ENCODE measurements around the gene LIN28A. TPM values are rescaled to one million over a fixed set of nuclear protein-coding genes. Genes with fewer than 3 reads are reported as not detected.

LIN28A gene
- total and polyA plus RNA-seq, 12 donors, result 0.23 to 1.2 (median 0.72) TPM; not detected in 9

DNA sequence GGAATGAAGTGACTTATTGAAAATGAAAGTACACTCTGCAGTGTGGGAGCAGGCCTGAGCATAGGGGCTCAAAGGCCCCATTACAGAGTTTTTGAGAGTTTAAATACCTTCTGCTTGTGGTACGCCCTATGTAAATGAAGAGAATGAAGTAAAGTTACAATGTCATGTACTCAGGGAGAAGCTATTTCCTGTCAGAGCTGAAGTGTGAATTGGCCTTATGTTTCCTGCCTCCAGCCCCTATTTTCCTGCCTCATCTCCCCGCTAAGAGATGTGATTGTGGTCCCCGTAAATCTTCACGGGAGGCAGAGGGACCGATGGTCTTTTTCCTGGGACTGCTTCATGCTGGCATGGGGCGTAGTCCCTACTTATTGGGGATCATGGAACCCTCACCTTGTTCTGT lies 35.5 kb upstream of the LIN28A start:
- intact Hi-C loops (cut with DNase I), result no loop called here
- Histone ChIP-seq H3K9me3 (replicated peaks in 1 of 3) (no peaks in the 10 kb centered on the region), H3K27ac (no peak overlapping the region), H3K4me3 (no peak overlapping the region), H3K4me1 (replicated peaks in 1 of 2) (no peaks in the 10 kb centered on the region), H3K27me3 (no peaks in the 10 kb centered on the region), H3K36me3 (replicated peaks in 1 of 2) (no peaks in the 10 kb centered on the region)
- 57 to 67% (median 63%) methylated on average over 6 of the region's 6 CpGs for WGBS, 4 donors
- no peak for DNase-seq
- TF ChIP-seq, protein P1, sequence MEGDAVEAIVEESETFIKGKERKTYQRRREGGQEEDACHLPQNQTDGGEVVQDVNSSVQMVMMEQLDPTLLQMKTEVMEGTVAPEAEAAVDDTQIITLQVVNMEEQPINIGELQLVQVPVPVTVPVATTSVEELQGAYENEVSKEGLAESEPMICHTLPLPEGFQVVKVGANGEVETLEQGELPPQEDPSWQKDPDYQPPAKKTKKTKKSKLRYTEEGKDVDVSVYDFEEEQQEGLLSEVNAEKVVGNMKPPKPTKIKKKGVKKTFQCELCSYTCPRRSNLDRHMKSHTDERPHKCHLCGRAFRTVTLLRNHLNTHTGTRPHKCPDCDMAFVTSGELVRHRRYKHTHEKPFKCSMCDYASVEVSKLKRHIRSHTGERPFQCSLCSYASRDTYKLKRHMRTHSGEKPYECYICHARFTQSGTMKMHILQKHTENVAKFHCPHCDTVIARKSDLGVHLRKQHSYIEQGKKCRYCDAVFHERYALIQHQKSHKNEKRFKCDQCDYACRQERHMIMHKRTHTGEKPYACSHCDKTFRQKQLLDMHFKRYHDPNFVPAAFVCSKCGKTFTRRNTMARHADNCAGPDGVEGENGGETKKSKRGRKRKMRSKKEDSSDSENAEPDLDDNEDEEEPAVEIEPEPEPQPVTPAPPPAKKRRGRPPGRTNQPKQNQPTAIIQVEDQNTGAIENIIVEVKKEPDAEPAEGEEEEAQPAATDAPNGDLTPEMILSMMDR (IDR thresholded peaks at IDR 0.05), result no peak
- TF ChIP-seq POLR2A (IDR thresholded peaks at IDR 0.05), result no peak

DNA sequence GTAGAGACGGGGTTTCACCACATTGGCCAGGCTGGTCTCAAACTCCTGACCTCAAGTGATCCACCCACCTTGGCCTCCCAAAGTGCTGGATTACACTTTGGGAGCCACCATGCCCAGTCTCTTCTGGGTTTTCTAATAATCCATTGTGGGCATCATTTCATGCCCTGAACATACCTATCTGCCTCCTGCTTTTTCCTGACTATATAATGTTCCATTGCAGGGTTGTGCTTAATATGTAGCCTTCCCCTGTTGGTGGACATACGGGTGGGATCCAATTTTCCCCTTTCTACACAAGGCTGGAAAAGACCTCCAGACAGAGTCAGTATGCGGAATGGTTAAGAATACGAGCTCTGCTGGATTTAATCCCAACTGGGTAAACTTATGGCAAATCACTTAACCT lies 34.6 kb upstream of the LIN28A start:
- 75 to 93% (median 86%) methylated on average over 4 of the region's 4 CpGs for WGBS, 4 donors
- H3K27ac ChIP-seq, result no peak overlapping the region
- no peaks in the 10 kb centered on the region for H3K9me3 ChIP-seq (replicated peaks in 1 of 3)
- TF ChIP-seq POLR2A (IDR thresholded peaks at IDR 0.05), result no peak
- TF ChIP-seq, protein P1 (IDR thresholded peaks at IDR 0.05), result no peak
- H3K27me3 ChIP-seq, result no peaks in the 10 kb centered on the region
- no peaks in the 10 kb centered on the region for H3K4me1 ChIP-seq (replicated peaks in 1 of 2)
- intact Hi-C loops (cut with DNase I), result no loop called here
- H3K4me3 ChIP-seq, result no peak overlapping the region
- no peak for DNase-seq
- H3K36me3 ChIP-seq (replicated peaks in 1 of 2), result no peaks in the 10 kb centered on the region

DNA sequence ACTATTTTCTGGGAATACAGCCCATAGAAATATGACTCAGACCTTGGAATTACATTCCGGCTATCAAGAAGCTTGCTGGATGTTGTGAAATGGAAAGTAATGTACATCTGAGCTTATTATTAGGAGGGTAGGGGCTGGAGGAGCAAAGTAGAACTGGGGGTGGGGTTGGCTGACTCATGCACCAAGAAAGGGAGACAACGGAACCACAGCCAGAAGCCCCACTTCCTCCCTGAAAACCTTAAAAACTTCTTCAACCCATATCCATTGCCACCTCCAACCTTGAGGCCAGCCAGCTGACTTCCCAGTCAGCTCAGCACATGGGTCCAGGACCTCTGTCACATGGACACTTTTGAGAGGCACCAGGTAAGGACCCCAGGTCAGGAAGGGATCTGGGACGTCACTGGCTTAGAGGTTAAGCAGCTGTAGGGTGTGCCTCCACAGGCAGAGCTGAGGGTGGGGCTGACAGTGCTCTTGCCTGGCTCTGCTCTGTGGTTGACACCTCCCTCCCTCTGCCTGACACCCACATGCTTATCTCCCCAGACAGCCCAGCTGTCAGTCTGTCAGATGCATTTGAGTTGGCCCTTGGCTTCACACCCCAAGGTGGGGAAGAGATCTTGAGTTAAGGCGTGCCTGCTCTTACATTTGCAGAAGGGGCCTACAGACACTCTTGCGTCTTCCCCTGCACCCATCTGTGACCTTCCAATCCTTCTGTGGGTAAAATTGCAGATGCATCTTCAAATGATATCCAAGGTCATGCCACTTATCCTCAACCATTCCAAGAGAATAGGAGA lies 32.3 kb upstream of the LIN28A start:
- no peak overlapping the region for H3K4me3 ChIP-seq
- H3K36me3 ChIP-seq (replicated peaks in 1 of 2), result no peaks in the 10 kb centered on the region
- H3K27me3 ChIP-seq, result peaks cover 3% of the 10 kb centered on the region
- H3K9me3 ChIP-seq (replicated peaks in 1 of 3), result no peaks in the 10 kb centered on the region
- peak in 5 of 7 donors; percentile 18 to 54 (median 45) for DNase-seq
- peak overlapping the region in 1 of 5 donors; percentile 16 for H3K27ac ChIP-seq
- TF ChIP-seq POLR2A (IDR thresholded peaks at IDR 0.05), result no peak
- TF ChIP-seq, protein P1 (IDR thresholded peaks at IDR 0.05), result no peak
- intact Hi-C loops (cut with DNase I), result no loop called here
- WGBS, 4 donors, result 32 to 49% (median 40%) methylated on average over 4 to 5 of the region's 5 CpGs
- no peaks in the 10 kb centered on the region for H3K4me1 ChIP-seq (replicated peaks in 1 of 2)

DNA sequence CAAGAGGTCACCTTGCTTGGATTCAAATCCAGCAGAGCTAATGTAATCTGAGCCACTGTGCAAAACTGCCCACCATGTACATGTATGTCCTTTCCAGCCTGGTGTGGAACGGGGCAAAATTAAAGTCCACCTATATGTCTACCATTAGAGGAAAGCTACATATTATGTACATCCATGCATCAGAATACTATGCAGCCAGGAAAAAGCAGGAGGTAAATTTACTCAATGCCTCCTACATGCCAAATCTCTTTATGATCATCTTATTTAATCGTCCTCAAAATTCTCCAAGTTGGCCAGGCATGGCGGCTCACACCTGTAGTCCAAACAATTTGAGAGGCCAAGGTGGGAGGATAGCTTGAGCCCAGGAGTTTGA lies 31.8 kb upstream of the LIN28A start:
- Histone ChIP-seq H3K9me3 (replicated peaks in 1 of 3) (no peaks in the 10 kb centered on the region), H3K27ac (no peak overlapping the region), H3K4me1 (replicated peaks in 1 of 2) (no peaks in the 10 kb centered on the region), H3K4me3 (no peak overlapping the region), H3K36me3 (replicated peaks in 1 of 2) (no peaks in the 10 kb centered on the region), H3K27me3 (peaks cover 3% of the 10 kb centered on the region)
- DNase-seq, result no peak
- TF ChIP-seq POLR2A (IDR thresholded peaks at IDR 0.05), result no peak
- TF ChIP-seq, protein P1 (IDR thresholded peaks at IDR 0.05), result no peak
- intact Hi-C loops (cut with DNase I), result no loop called here
- 76 to 93% (median 89%) methylated on average over 3 of the region's 3 CpGs for WGBS, 4 donors

All from adrenal gland (tissue), 12 donors.